Measurements from ENCODE around the gene SPPL3.

SPPL3 gene

GRCh38 chr12:120938496-120938895, 34.3 kb upstream of the SPPL3 start:
- no peaks in the 10 kb centered on the region for H3K4me1 ChIP-seq (ENCODE audit: control insufficient read depth, insufficient read depth, low read length)

DNA sequence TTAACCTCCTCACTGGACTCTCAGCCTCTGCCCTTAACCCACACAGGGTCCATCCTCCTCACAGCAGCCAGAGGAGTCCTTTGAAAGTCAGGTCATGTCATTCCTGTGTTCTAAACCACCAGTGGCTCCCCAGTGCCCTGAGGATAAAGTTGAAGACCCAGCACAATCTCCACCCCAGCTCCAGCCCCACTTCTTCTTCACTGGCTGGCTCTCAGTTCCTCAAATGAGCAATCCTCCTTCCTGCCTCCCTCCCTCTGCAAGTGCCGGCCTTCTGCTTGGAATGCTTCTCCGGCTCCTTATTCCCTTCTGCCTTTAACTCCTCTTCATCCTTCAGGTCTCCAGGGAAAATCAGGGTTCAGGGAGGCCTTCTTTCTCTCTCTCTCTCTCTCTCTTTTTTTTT, 32.0 kb upstream of the SPPL3 start:
- Histone ChIP-seq H3K4me1 (ENCODE audit: control insufficient read depth, insufficient read depth, low read length) (no peaks in the 10 kb centered on the region), H3K36me3 (ENCODE audit: control insufficient read depth, insufficient read depth, low read length) (no peaks in the 10 kb centered on the region), H3K4me3 (ENCODE audit: low read depth, low read length) (no peak overlapping the region), H3K9me3 (ENCODE audit: control insufficient read depth, insufficient read depth, low read depth, low read length) (no peaks in the 10 kb centered on the region), H3K27me3 (ENCODE audit: control insufficient read depth, insufficient read depth, low read length) (no peaks in the 10 kb centered on the region), H3K27ac (ENCODE audit: low read depth, low read length) (no peak overlapping the region), H3K9ac (ENCODE audit: low read length) (no peak overlapping the region)

More at GRCh38 chr12:120938496-120938895, 34.3 kb upstream of the SPPL3 start:
- H3K27me3 ChIP-seq (ENCODE audit: control insufficient read depth, insufficient read depth, low read length): no peaks in the 10 kb centered on the region
- H3K9me3 ChIP-seq (ENCODE audit: control insufficient read depth, insufficient read depth, low read depth, low read length): no peaks in the 10 kb centered on the region
- H3K36me3 ChIP-seq (ENCODE audit: control insufficient read depth, insufficient read depth, low read length): no peaks in the 10 kb centered on the region
- no peak overlapping the region for H3K27ac ChIP-seq (ENCODE audit: low read depth, low read length)
- H3K9ac ChIP-seq (ENCODE audit: low read length): no peak overlapping the region
- H3K4me3 ChIP-seq (ENCODE audit: low read depth, low read length): no peak overlapping the region

GRCh38 chr12:120933786-120934185, 29.6 kb upstream of the SPPL3 start:
- Histone ChIP-seq H3K9me3 (ENCODE audit: control insufficient read depth, insufficient read depth, low read depth, low read length) (no peaks in the 10 kb centered on the region), H3K36me3 (ENCODE audit: control insufficient read depth, insufficient read depth, low read length) (no peaks in the 10 kb centered on the region), H3K4me3 (ENCODE audit: low read depth, low read length) (no peak overlapping the region), H3K27ac (ENCODE audit: low read depth, low read length) (no peak overlapping the region), H3K9ac (ENCODE audit: low read length) (no peak overlapping the region), H3K27me3 (ENCODE audit: control insufficient read depth, insufficient read depth, low read length) (no peaks in the 10 kb centered on the region), H3K4me1 (ENCODE audit: control insufficient read depth, insufficient read depth, low read length) (peaks cover 3% of the 10 kb centered on the region)

DNA sequence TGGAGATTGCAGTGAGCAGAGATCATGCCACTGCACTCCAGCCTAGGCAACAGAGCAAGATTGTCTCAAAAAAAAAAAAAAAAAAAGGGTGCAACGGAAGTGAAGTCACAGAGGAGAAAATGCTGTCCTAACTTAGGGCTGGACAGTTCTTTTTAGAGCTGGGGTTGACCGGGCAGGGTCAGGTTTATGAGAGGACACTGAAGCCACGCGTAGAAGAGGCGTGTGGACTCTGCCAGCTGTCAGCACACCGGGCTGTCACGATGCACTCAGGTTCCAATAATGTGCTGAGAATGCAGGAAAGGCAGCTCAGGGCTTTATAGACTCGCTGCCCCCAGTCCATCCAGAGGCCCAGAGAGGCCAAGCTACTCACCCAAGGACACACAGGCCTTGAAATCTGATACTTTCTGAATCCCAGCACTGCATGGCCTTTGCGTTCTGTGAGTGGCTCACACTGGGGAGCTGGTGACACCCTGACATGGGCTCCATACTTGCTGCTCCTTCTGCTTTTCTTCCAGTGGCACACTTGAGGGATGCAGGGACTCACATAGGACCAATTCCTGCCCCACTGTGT, 28.9 kb upstream of the SPPL3 start:
- Histone ChIP-seq H3K4me1 (ENCODE audit: control insufficient read depth, insufficient read depth, low read length) (peaks cover 5% of the 10 kb centered on the region), H3K9me3 (ENCODE audit: control insufficient read depth, insufficient read depth, low read depth, low read length) (no peaks in the 10 kb centered on the region), H3K36me3 (ENCODE audit: control insufficient read depth, insufficient read depth, low read length) (no peaks in the 10 kb centered on the region), H3K4me3 (ENCODE audit: low read depth, low read length) (no peak overlapping the region), H3K27ac (ENCODE audit: low read depth, low read length) (no peak overlapping the region), H3K27me3 (ENCODE audit: control insufficient read depth, insufficient read depth, low read length) (no peaks in the 10 kb centered on the region), H3K9ac (ENCODE audit: low read length) (no peak overlapping the region)

DNA sequence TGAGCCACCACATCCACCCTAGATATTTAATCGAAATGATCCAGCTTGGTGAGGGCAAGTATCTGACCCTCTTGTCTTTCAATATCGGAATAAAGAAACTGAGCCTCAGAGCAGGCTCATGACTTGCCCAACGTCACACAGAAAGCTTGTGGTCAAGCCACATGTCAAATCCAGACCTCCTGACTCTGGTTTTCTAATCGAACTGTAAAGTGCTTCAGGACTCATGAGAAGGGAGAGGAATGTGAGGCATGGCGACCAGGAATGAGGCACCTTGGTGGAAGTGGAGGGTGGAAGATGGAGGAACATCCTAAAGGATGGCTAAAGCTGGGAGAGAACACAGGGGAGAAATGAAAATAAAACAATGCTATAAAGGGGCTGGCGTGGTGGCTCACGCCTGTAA, 27.9 kb upstream of the SPPL3 start:
- Histone ChIP-seq H3K9ac (ENCODE audit: low read length) (no peak overlapping the region), H3K27ac (ENCODE audit: low read depth, low read length) (no peak overlapping the region), H3K27me3 (ENCODE audit: control insufficient read depth, insufficient read depth, low read length) (no peaks in the 10 kb centered on the region), H3K36me3 (ENCODE audit: control insufficient read depth, insufficient read depth, low read length) (no peaks in the 10 kb centered on the region), H3K4me3 (ENCODE audit: low read depth, low read length) (no peak overlapping the region), H3K9me3 (ENCODE audit: control insufficient read depth, insufficient read depth, low read depth, low read length) (no peaks in the 10 kb centered on the region), H3K4me1 (ENCODE audit: control insufficient read depth, insufficient read depth, low read length) (peaks cover 5% of the 10 kb centered on the region)

DNA sequence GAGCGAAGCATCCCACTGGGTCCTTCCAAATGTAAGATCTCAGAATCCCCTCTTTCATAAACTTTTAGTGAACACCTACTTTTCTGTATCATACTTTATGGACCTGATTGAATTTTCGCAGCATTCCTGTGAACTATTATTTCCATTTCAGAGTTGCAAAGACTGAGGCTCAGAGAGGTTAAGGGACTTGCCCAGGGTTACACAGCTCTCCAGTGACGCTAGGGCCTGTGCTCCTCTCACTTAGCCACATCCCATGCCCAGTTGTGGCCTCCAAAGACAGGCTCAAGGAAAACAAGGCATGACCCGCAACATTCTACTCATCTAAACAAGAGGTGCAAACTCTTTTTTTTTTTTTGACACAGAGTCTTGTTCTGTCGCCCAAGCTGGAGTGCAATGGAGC, 25.9 kb upstream of the SPPL3 start:
- Histone ChIP-seq H3K27ac (ENCODE audit: low read depth, low read length) (no peak overlapping the region), H3K4me1 (ENCODE audit: control insufficient read depth, insufficient read depth, low read length) (peaks cover 16% of the 10 kb centered on the region), H3K9me3 (ENCODE audit: control insufficient read depth, insufficient read depth, low read depth, low read length) (no peaks in the 10 kb centered on the region), H3K4me3 (ENCODE audit: low read depth, low read length) (no peak overlapping the region), H3K9ac (ENCODE audit: low read length) (no peak overlapping the region), H3K27me3 (ENCODE audit: control insufficient read depth, insufficient read depth, low read length) (no peaks in the 10 kb centered on the region), H3K36me3 (ENCODE audit: control insufficient read depth, insufficient read depth, low read length) (no peaks in the 10 kb centered on the region)

GRCh38 chr12:120928864-120929652, 24.9 kb upstream of the SPPL3 start:
- H3K9me3 ChIP-seq (ENCODE audit: control insufficient read depth, insufficient read depth, low read depth, low read length): no peaks in the 10 kb centered on the region
- H3K9ac ChIP-seq (ENCODE audit: low read length): peak overlapping the region; percentile 59
- peak overlapping the region; percentile 66 for H3K27ac ChIP-seq (ENCODE audit: low read depth, low read length)
- H3K4me1 ChIP-seq (ENCODE audit: control insufficient read depth, insufficient read depth, low read length): peaks cover 18% of the 10 kb centered on the region
- no peaks in the 10 kb centered on the region for H3K36me3 ChIP-seq (ENCODE audit: control insufficient read depth, insufficient read depth, low read length)
- H3K27me3 ChIP-seq (ENCODE audit: control insufficient read depth, insufficient read depth, low read length): no peaks in the 10 kb centered on the region
- H3K4me3 ChIP-seq (ENCODE audit: low read depth, low read length): peak overlapping the region; percentile 15

- Histone ChIP-seq H3K27ac (ENCODE audit: low read depth, low read length) (peak overlapping the region; percentile 49; the same call in 1 of the 2 replicates), H3K4me3 (ENCODE audit: low read depth, low read length) (no peak overlapping the region)
Observed at GRCh38 chr12:120925740-120926563, 21.8 kb upstream of the SPPL3 start.

DNA sequence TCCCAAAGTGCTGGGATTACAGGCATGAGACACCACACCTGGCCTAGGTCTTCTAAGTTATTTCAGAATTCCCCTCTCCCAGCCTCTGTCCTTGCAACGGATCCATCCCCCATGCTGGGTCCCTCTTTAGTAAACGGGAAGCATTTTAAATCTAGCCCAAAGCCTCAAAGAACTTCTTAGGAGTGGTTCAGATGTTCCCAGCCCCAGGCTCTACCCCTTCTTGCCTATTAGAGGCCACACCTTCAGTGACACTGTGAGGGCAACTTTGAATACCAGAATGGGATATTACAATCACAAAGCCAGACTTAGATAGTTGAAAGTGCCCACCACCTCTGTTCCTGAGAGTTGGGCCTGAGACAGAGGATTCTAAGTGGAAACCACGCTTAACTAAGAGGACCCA, 18.1 kb upstream of the SPPL3 start:
- no peaks in the 10 kb centered on the region for H3K36me3 ChIP-seq (ENCODE audit: control insufficient read depth, insufficient read depth, low read length)
- H3K4me3 ChIP-seq (ENCODE audit: low read depth, low read length): no peak overlapping the region
- peaks cover 15% of the 10 kb centered on the region for H3K4me1 ChIP-seq (ENCODE audit: control insufficient read depth, insufficient read depth, low read length)
- H3K9me3 ChIP-seq (ENCODE audit: control insufficient read depth, insufficient read depth, low read depth, low read length): no peaks in the 10 kb centered on the region; the same call in 1 of the 2 replicates
- no peaks in the 10 kb centered on the region for H3K27me3 ChIP-seq (ENCODE audit: control insufficient read depth, insufficient read depth, low read length)
- no peak overlapping the region for H3K9ac ChIP-seq (ENCODE audit: low read length)
- H3K27ac ChIP-seq (ENCODE audit: low read depth, low read length): no peak overlapping the region; the same call in 1 of the 2 replicates

More at GRCh38 chr12:120925740-120926563, 21.8 kb upstream of the SPPL3 start:
- Histone ChIP-seq H3K9me3 (ENCODE audit: control insufficient read depth, insufficient read depth, low read depth, low read length) (no peaks in the 10 kb centered on the region), H3K4me1 (ENCODE audit: control insufficient read depth, insufficient read depth, low read length) (peaks cover 20% of the 10 kb centered on the region), H3K36me3 (ENCODE audit: control insufficient read depth, insufficient read depth, low read length) (no peaks in the 10 kb centered on the region), H3K27me3 (ENCODE audit: control insufficient read depth, insufficient read depth, low read length) (no peaks in the 10 kb centered on the region), H3K9ac (ENCODE audit: low read length) (peak overlapping the region; percentile 58)

DNA sequence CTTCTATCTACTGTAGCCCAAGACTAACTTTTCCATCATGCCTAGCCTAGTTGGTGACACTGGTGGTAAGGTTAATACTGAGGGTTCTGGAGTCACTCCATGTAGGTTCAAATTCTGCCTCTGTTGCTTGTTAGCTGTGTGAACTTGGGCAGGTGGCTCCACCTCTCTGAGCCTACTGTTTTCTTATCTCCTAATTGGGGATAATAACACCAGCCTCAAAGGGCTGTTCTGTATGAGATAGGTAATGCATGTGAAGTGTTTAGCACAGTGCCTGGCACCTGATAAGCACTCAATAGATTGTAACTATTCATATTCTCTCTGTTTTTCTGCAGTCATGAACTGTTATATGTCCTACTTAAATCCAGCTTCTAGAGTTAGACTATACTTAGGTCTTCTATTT, 17.5 kb upstream of the SPPL3 start:
- H3K9ac ChIP-seq (ENCODE audit: low read length): no peak overlapping the region
- H3K4me3 ChIP-seq (ENCODE audit: low read depth, low read length): no peak overlapping the region
- H3K27ac ChIP-seq (ENCODE audit: low read depth, low read length): no peak overlapping the region
- no peaks in the 10 kb centered on the region for H3K27me3 ChIP-seq (ENCODE audit: control insufficient read depth, insufficient read depth, low read length)
- H3K9me3 ChIP-seq (ENCODE audit: control insufficient read depth, insufficient read depth, low read depth, low read length): no peaks in the 10 kb centered on the region; the same call in 1 of the 2 replicates
- H3K36me3 ChIP-seq (ENCODE audit: control insufficient read depth, insufficient read depth, low read length): no peaks in the 10 kb centered on the region
- H3K4me1 ChIP-seq (ENCODE audit: control insufficient read depth, insufficient read depth, low read length): peaks cover 15% of the 10 kb centered on the region

DNA sequence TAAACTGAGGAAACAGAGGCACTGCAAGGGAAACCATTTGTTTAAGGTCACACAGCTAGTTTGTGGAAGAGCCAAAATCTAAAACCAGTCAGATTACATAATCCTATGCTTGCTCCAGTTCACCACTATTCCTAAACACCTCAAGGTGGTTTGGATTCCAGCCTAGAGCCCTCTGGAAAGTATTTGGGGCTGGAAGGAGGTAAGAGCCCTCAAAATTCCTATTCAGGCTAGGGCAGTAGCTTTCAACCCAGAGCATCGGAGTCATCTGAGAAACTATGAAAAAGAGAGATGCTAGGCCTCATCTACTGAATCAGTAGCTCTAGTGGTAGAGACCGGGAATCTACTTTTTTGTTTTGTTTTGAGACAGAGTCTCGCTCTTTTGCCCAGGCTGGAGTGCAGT, 16.0 kb upstream of the SPPL3 start:
- Histone ChIP-seq H3K9ac (ENCODE audit: low read length) (no peak overlapping the region), H3K36me3 (ENCODE audit: control insufficient read depth, insufficient read depth, low read length) (no peaks in the 10 kb centered on the region), H3K27me3 (ENCODE audit: control insufficient read depth, insufficient read depth, low read length) (no peaks in the 10 kb centered on the region), H3K27ac (ENCODE audit: low read depth, low read length) (no peak overlapping the region), H3K4me3 (ENCODE audit: low read depth, low read length) (no peak overlapping the region), H3K4me1 (ENCODE audit: control insufficient read depth, insufficient read depth, low read length) (peaks cover 4% of the 10 kb centered on the region; the same call in 1 of the 2 replicates), H3K9me3 (ENCODE audit: control insufficient read depth, insufficient read depth, low read depth, low read length) (no peaks in the 10 kb centered on the region; the same call in 1 of the 2 replicates)
